Endometrial microvascular endothelial cells (primary cell): ENCODE measurements around the gene EIF4ENIF1. TPM values are rescaled to one million over a fixed set of nuclear protein-coding genes. Genes with fewer than 3 reads are reported as not detected.
"Not testable (repeated sequence)": the region's sequence is repeated elsewhere in the genome, so short reads cannot be mapped to it uniquely, and the experiment has no call there.

ENCODE experiments used
- in situ Hi-C: cut with HindIII; loops from 2 replicates; pipeline ENCODE4 v1.10.0; 2017; ENCODE audit warnings: low sequenced_read_pairs, low pct_unique_long_range_greater_than_20kb; ENCODE audit errors: inconsistent ontology term
- total RNA-seq: library from RNA; depleted of rRNA; stranded (reverse); fragments of >200 nt; gene quantifications from one replicate; pipeline ENCODE4 v1.2.3, GENCODE V29; 2015; ENCODE audit errors: inconsistent ontology term

The EIF4ENIF1 gene
- total RNA-seq, 1 donor from 2014 or later, result 8.6 TPM

DNA sequence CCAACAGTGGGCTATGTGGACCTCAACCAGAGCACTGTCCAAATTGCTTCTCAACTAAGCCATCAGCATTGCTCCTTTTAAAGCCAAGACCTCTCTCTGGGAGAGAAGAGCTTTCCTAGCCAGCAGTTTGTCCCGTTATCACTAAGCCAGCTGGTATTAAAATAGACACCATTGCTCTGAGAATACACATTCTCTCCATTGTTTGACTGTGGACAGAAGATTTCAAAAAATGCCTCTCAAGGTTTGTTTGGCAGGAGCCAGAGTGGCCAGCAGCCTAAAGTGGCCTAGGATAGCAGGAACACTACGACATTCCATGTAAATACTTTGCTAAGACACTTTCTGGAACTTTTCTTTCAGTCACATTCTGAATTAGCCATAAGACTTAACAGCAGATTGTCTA, 41.3 kb downstream of the EIF4ENIF1 start:
- in situ Hi-C loops, result no loop called here

DNA sequence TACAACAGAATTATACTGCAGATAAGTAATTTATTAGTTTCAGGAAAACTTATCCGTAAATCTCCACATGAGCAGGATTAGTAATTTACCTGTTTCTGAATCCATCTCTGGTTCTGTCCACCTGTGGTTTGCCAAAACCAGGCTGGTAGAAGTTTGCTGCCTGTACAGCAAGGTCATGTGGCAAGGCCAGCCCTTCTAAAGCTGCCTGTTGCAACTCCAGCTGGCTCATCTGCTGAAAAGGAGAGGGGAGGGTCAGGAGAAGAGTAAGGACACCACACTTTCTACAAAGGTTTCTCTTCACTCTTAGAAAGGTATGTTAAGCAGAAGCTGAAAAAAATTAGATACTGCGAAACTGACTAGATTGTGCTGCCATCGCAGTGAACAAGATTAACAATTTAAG, 42.3 kb downstream of the EIF4ENIF1 start:
- in situ Hi-C loops, result no loop called here

DNA sequence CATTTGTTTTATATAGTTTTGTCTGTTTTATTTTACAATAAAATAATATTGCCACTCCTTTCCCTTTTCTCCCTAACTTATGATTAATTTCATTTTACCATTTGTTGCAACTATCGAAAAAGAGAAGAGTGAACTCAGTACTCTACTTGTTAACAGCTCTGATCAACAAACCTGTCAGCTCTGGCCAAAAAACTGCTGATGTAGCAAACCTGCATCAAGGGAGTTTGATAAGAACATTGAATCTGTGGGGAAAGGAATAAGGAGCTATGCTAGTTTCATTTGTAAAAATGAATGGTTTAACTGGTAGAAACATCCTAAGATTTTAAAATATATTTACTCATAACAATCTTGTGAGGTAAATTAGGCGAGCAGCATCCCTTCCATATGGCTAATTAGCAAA, 42.9 kb downstream of the EIF4ENIF1 start:
- in situ Hi-C loops, result no loop called here

DNA sequence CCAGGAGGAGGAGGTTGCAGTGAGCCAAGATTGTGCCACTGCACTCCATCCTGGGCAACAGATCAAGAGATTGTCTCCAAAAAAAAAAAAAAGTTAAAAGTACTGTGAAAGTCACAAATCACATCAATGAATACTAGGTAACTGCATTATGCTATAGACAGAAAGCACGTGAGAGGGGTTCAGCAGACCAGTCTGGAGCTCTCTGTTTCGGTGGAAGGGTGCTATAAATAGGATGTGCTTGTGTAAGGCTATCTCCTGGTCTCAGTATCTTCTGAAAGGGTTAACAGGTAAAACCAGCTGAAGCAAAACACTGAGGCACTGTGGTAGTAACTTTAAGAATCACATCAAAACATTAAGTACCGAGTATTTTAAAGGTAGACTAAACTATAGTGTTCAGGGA, 43.4 kb downstream of the EIF4ENIF1 start:
- in situ Hi-C loops, result no loop called here

DNA sequence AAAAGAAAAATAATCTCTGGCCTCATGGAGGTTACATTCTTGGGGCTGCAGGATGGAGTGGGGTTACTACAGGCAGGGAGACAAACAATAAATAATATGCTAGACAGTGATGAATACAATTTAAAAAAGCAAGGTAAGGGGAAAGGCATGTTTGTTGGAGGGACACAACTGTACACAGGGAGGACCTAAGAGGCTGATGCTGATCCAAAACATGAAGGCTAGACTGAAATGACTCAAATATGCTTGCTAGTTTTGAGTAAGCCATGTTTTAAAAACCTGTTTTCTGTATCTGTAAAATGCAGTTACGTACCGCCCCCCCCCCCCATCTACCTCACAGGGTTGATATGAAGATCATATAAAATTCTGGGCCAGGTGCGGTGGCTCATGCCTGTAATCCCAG, 44.0 kb downstream of the EIF4ENIF1 start:
- in situ Hi-C loops, result no loop called here

DNA sequence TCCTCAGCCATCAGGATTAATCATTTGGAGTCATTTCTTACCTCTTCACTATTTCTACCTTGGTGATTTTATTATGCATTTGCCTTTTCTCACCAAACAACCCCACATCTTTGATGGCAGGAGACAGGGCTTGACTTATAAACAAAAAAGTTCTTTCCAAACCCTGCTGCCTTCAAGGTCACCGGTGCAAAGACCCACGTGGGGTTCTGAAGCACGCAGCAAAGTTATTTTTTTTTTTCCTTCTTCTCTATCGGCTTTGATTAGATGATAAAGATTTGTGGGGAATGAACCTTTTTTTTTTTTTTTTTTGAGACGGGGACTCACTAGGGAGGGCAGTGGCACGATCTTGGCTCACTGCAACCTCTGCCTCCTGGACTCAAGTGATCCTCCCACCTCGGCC, 46.1 kb downstream of the EIF4ENIF1 start:
- in situ Hi-C loops, result no loop called here

DNA sequence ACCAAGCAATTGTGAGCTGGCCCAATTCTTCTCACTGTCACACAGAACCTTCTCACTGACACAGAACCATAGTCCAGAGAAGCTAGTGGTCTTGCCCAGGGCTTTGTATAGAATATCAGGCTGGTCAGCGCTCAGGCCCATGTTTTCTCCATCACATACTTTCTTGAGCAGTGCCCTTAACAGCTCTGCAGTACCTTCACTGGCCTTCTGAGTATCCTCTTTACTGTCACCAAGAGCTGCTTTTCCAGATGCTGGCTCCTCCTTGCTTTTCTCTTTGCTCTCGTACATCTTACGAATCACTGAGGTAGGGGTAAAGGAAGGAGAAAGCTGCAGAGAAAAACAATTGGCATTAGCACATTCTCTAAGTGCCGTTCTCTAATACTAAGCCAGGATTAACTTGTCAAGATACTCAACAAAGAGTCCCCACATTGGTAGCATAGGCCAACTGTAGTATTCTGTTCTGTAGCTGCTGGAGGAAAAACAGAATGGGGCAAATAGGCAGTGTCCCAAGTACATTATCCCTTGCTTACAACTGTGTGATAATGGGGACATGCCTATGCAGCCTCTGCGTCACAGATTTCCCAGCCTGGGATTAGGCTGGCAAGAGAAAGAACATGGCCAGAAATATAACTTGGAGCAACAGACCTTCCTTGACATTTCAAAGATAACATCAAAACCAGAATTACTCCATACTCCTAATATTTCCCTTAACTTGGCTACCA, 46.7 kb downstream of the EIF4ENIF1 start:
- in situ Hi-C loops, result no loop called here

DNA sequence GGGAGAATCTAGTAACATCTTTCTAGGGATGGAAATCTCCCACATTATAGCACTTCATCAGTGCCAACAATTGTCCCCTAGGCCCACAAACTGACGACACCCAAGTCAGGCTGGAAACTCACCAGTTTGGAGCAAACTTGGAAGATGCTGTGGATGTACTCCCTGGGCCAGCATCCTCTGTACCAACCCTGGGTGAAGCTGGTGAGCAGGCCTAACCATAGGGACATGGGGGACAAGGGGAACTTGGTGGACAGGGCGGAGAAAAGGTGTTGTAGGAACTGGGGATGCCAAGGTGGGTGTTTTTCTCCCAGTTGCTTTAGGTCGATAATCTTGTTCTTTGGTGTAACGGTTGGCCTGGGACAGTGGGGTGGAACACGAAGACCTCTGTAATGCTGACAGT, 48.0 kb downstream of the EIF4ENIF1 start:
- in situ Hi-C loops, result no loop called here

DNA sequence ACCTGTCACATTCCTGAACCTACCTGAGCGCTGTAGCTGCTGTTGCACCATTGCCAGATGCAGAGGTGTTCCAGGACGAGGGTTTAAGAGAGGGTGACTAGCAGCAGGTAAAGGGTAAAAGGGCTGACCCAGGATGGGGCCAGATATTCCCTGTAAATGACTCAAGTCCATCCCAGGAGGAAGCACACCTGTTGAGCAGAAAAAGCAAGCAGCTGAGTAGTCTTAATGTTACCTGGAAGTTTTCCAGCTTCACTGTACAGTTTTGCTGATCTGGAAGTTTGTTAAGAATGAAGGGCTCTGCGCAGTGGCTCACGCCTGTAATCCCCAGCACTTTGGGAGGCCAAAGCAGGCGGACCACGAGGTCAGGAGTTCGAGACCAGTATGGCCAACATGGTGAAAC, 49.0 kb downstream of the EIF4ENIF1 start:
- in situ Hi-C loops, result no loop called here

DNA sequence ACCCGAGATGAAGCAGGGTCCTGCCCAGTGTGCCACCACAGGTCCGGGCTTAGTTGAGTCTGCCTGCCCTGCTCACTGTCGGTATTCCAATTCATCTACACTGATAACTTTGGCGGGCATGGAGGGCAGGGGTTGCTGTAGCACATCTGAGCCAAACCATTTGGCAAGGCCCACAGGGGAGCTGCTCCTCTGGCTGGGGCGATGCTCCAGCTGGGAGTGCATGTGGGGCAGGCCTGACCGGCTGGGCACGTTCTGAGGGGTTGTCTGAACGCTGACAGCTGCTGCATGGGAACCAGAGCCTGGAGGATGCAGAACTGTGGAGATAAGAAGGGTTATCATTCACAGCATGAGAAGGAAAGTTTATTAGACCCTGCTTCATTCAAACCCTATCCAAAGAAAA, 49.8 kb downstream of the EIF4ENIF1 start:
- in situ Hi-C loops, result no loop called here

DNA sequence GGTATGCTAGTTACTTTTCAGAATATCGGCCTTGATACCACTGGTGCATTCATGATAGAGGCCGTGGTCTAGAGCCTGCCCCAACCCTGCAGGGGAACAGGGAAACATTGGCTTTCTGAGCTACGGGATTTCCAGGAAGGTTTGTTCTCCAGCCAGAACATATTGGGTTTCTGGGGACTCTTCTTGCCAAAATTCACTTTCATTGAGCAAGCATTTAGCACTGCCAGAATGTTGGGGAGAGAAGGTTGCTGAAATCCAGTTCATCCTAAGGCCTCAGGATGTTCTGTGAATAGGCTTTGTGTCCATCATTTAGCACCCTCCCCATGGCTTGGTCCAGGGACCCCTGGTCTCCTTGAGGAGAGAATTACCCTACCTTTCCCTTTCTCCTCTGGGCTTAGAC, 53.5 kb downstream of the EIF4ENIF1 start:
- in situ Hi-C loops, result no loop called here

DNA sequence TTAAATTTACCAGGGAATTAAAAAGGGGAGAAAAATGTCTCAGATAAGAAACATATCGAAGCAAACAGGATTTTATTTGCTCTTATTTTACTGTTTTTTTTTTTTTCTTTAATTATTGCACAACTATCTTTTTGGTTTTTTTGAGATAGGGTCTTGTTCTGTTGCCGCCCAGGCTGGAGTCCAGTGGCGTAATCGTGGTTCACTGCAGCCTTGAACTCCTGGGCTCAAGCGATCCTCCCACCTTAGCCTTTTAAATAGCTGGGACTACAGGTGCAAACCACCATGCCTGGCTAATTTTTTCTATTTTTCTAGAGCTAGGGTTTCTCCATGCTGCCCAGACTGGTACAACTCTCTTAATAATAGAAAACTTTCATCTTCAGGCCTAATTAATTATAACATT, 57.7 kb downstream of the EIF4ENIF1 start:
- in situ Hi-C loops, result no loop called here

DNA sequence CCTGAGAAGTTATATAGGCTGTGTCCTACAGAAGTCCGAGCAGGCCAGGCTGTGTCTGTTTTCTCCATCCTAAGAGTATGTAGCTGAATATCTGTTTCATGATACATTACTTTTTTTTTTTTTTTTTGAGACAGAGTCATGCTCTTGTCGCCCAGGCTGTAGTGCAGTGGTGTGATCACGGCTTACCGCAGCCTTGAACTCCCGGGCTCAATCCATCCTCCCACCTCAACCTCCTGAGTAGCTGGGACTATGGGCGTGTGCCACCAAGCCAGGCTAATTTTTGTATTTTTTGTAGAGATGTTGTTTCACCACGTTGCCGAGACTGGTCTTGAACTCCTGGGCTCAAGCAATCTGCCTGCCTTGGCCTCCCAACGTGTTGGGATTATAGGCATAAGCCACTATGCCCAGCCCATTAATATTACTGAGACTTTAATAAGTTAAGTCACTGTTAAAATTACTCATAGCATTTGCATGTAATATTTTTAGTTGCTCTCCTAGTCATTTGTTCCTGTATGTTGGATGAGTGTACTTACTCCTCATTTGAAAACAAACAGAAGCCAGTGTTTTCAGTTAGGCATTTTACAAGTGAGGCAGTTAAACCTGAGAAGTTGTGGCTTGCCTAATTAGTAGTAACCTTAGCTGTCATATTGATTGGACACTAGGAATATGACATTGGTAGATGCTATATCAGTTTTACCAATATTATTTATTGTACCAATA, 64.2 kb downstream of the EIF4ENIF1 start:
- in situ Hi-C loops, result no loop called here

DNA sequence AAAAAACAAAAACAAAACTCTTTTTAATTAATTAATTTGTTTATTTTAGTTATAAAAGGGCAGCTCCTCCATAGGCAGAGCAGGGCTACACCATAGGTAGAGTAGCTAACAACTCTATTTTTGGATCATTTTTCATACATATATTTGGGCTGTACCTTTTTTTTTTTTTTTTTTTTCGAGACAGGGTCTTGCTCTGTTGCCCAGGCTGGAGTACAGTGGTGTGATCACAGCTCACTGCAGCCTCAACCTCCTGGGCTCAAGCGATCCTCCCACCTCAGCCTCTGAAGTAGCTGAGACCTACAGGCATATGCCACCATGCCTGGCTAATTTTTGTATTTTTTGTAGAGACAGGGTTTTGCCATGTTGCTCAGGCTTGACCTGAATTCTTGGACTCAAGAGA, 87.3 kb downstream of the EIF4ENIF1 start:
- in situ Hi-C loops, result not testable (repeated sequence)

DNA sequence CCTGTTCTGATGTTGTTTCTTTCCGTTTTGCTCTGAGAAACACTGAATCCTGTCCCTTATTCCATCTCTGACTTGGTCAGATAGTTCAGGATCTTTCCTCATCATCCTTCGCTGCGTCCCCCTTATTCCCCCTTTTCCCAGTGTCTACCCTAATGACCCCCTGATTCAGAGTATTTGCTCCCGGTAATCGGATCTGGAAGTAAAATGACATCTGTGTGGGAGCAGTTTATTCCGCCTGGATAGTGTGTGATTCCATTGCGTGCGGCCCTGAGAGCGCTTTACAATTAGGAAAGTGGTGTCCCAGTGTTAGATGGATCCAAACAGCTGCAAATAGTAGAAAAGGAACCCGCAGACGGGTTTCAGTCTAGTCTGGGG, 89.6 kb downstream of the EIF4ENIF1 start:
- in situ Hi-C loops, result no loop called here

DNA sequence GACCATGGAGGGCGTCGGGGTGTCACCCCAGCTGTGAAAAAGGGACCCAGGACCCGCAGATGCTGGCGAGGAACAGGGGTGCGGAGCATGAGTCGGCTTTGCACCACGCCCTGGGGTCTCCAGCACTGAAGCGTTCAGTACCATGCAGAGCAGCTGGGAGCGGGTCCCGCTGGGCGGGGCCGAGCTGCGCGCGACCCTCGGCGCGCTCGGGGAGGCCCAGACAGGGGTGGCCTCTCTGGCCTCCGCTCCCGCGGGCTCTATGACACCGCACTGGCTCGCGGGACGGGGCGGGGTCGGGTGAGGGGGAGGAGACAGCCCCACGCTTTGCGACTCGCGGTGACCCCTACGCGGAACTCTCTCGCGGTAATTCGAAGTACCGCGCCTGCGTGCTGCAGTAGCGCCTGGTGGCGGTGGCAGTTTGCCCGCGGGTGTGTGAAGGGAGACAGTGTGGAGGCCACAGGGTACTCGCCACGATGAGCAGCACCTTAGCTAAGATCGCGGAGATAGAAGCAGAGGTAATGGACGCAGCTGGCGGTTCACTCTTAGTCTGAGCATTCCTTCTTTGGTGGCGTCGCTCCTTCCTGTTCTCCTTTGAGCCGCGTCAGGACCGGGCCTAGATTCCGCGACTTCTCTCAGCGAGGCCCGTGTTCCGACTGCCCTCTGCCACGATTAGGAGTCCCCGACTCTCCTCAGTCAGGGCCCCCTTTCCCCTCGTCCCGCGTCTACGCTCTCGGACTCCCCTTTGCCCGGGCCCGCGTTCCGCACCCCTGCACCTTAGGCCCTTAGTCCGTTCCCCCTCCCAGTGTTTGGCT, 90.2 kb downstream of the EIF4ENIF1 start, which contains the start of gene DRG1:
Gene DRG1, plus strand, starts transcription at position 394 of the 812 bp plus-strand sequence. Its CDS starts 80 bp downstream, at position 474.
- in situ Hi-C loops, result no loop called here

DNA sequence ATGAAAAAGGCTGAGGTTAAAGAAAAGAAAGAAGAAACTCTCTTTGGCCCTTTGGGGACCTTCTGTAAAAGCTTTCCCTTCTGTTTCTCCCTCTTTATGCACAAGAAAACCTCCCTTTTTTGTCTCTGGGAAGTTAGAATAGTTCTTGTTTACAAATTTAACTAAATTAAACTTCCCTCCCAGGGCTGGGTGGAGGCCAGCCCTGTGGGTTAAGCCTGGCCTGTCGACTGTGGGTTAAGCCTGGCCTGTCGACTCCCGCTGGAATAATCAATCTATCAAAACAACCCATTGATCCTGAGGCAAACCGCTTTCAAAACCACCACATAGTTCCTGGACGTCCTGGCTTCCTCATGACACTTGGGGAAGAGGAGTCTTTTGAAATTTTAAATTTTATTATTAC, 91.4 kb downstream of the EIF4ENIF1 start:
- in situ Hi-C loops, result no loop called here

DNA sequence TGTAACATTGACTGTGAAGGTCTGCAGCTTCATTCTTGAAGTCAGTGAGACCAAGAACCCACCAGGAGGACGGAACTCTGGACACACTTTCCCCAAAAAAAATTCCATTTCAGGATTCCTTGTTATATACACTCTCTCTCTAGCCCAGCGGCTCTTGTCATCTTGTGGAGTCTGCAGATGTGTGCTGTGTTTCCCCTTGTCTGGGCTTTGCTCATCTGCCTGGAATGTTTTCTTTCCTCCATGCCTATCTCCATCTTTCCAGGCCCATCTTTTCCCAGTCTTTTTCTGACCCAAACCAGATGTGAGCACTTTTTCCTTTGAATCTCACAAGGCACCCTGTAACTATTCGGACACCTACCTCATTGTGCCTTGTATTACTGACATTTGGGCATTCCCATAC, 95.3 kb downstream of the EIF4ENIF1 start:
- in situ Hi-C loops, result no loop called here

DNA sequence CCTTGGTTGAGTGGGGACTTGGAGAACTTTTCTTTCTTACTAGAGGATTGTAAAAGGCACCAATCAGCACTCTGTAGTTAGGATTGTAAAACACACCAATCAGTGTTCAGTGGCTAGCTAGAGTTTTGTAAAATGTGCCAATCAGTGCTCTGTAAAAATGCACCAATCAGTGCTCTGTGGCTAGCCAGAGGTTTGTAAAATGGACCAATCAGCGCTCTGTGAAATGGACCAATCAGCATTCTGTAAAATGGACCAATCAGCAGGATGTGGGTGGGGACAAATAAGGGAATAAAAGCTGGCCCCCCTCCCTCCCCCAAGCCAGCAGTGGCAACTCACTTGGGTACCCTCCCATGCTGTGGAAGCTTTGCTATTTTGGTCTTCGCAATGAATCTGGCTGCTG, 95.7 kb downstream of the EIF4ENIF1 start:
- in situ Hi-C loops, result no loop called here
